Type B pancreatic cell (in vitro differentiated cells): ENCODE data around the gene OR5H6. TPM values are rescaled to one million over a fixed set of nuclear protein-coding genes. Genes with fewer than 3 reads are reported as not detected.

Source experiments
- DNase-seq: peaks from one replicate; pipeline ENCODE4 v3.0.0; 2021; ENCODE audit warnings: mixed read lengths; ENCODE audit not compliant: unreplicated experiment; ENCODE audit errors: extremely low spot score
- H3K27ac Mint-ChIP-seq: 2 replicates; pipeline ENCODE4 v1.8.0; 2021; ENCODE audit warnings: mild to moderate bottlenecking, mixed read lengths
- H3K27me3 Mint-ChIP-seq: 2 replicates; pipeline ENCODE4 v1.8.0; 2021; ENCODE audit warnings: mixed read lengths
- H3K36me3 Mint-ChIP-seq: 2 replicates; pipeline ENCODE4 v1.8.0; 2021; ENCODE audit warnings: mixed read lengths
- H3K4me1 Mint-ChIP-seq: one replicate; pipeline ENCODE4 v1.8.0; 2021; ENCODE audit warnings: mixed read lengths; ENCODE audit not compliant: unreplicated experiment
- H3K4me3 Mint-ChIP-seq: 2 replicates; pipeline ENCODE4 v1.8.0; 2021; ENCODE audit warnings: mild to moderate bottlenecking, mixed read lengths
- H3K9me3 Mint-ChIP-seq: 2 replicates; pipeline ENCODE4 v1.8.0; 2021; ENCODE audit warnings: mixed read lengths
- CTCF ChIP-seq: fragments of 200-600 bp; sonication (generic); conservative IDR thresholded peaks from 2 replicates; pipeline ENCODE4 v1.5.0; 2021; ENCODE audit warnings: antibody characterized with exemption, mild to moderate bottlenecking
- total RNA-seq: library from RNA; stranded (reverse); gene quantifications from 2 replicates; pipeline ENCODE4 v1.2.1, GENCODE V29; 2021; ENCODE audit warnings: low replicate concordance

Gene OR5H6
- total RNA-seq, 1 donor from 2014 or later, result not detected

DNA sequence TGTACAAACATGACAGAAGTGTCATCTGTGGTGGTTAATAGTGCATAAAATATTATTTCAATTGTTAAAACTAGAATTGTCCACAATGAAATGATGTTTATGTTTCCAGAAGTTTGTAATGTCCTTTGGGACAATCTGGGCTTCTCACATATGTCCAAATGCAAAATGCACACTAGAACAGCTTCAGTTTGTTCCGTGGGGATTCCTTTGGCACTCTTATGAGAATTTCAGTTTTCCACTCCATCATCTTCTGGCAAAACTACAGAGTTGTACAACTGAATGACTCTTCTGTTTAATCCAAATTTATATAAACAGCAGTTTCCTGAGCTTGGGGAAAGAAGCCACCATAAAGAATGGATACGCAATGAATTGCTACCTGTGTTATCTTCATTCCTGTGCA lies 2.0 kb upstream of the OR5H6 start:
- Mint-ChIP-seq H3K27me3 (no peaks in the 10 kb centered on the region), H3K36me3 (no peaks in the 10 kb centered on the region), H3K9me3 (no peaks in the 10 kb centered on the region), H3K4me3 (no peak overlapping the region), H3K4me1 (no peaks in the 10 kb centered on the region), H3K27ac (no peak overlapping the region)
- DNase-seq, result no peak
- TF ChIP-seq CTCF, result no peak

DNA sequence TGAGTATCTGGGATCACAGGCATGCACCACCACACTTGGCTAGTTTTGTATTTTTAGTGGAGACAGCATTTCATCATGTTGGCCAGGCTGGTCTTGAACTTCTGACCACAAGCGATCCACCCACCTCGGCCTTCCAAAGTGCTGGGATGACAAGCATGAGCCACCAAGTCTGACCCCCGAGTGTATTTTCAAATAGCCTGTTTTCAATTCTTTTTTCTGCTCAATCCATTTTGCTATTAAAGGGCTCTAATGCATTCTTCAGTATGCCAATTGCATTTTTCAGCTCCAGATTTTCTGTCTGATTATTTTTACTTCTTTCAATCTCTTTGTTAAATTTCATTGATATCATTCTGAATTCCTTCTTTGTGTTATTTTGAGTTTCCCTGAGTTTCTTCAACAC lies 5.8 kb downstream of the OR5H6 start:
- no peak overlapping the region for H3K4me3 Mint-ChIP-seq
- H3K9me3 Mint-ChIP-seq, result no peaks in the 10 kb centered on the region
- H3K27me3 Mint-ChIP-seq, result no peaks in the 10 kb centered on the region
- no peak for DNase-seq
- no peaks in the 10 kb centered on the region for H3K36me3 Mint-ChIP-seq
- H3K27ac Mint-ChIP-seq, result no peak overlapping the region
- no peak for TF ChIP-seq CTCF
- no peaks in the 10 kb centered on the region for H3K4me1 Mint-ChIP-seq

DNA sequence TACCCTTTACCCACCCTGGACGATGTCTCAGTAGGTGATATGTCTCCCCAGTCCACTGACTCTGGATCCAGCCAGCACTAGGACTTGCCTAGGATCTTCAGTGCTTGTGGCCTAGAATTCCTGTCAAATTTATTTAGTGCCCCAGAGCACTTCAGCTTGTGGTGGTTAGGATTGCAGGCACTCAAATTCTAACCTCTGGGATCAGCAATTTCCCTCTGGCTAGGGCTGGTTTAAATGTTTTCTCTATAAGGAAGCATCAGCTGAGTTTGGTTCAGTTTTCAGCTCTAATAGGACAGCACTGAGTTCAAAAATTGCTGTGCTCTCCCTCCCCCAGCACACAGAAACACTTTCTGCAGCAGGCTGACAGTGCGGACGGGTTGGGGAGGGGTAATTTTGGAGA lies 8.1 kb downstream of the OR5H6 start:
- H3K4me3 Mint-ChIP-seq, result no peak overlapping the region
- DNase-seq, result no peak
- H3K27me3 Mint-ChIP-seq, result no peaks in the 10 kb centered on the region

DNA sequence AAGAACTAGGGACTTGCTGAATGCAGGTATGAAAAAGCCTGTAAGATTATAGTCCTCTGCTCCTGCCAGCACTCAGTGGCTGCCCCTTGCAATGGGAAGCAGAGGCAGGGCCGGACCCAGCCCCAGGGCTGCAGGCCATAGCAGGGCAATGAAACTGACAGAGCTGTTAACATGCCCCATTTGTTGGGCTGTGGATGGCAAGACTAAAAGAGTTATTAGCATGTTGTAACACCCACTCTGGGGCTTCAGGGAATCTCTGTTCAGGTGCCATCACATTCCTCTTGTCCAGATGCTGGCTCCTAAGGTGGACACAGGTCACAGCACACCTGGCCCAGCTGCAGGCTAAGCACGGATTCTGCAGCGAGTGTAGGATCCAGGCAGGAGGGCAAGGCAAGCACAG lies 10.9 kb downstream of the OR5H6 start:
- H3K9me3 Mint-ChIP-seq, result no peaks in the 10 kb centered on the region
- H3K36me3 Mint-ChIP-seq, result no peaks in the 10 kb centered on the region
- no peak overlapping the region for H3K4me3 Mint-ChIP-seq
- DNase-seq, result no peak
- H3K4me1 Mint-ChIP-seq, result no peaks in the 10 kb centered on the region
- TF ChIP-seq CTCF, result no peak
- no peaks in the 10 kb centered on the region for H3K27me3 Mint-ChIP-seq
- no peak overlapping the region for H3K27ac Mint-ChIP-seq

More for the DNA sequence above, 8.1 kb downstream of the OR5H6 start:
- no peaks in the 10 kb centered on the region for H3K9me3 Mint-ChIP-seq
- no peaks in the 10 kb centered on the region for H3K4me1 Mint-ChIP-seq
- TF ChIP-seq CTCF, result no peak
- H3K36me3 Mint-ChIP-seq, result no peaks in the 10 kb centered on the region
- no peak overlapping the region for H3K27ac Mint-ChIP-seq

DNA sequence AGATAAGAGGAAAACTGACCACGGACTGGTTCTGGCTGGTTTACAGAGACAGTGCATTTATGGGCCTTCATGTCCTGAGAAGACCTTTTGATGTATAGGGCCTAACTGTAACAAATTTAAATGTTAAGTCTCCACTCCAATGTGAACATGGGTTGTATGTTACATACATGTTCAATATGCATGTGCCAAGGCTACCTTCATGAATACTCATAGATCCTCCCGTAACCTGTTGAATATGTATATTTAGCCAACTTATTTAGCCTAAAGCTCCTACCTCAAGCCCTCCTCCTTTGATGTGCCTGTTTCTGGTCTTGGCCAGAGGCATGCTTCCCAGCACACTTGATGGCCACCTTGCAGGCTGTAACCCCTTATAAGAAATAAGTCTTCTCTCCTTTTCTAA lies 18.2 kb downstream of the OR5H6 start, which contains the start of gene OR5H2:
TSS of gene OR5H2 (plus strand) at position 301 of the 400 bp plus-strand sequence. CDS start 398 bp downstream, outside the sequence.
- DNase-seq, result no peak
- Mint-ChIP-seq H3K4me3 (no peak within 1 kb of the TSS), H3K27ac (no peak within 1 kb of the TSS), H3K4me1 (no peaks in the 10 kb centered on the region), H3K27me3 (no peaks in the 10 kb centered on the region), H3K36me3 (no peaks in the 10 kb centered on the region), H3K9me3 (no peaks in the 10 kb centered on the region)
- no peak for TF ChIP-seq CTCF

GRCh38 chr3:98290916-98291315 lies 26.9 kb downstream of the OR5H6 start:
- no peaks in the 10 kb centered on the region for H3K4me1 Mint-ChIP-seq
- no peak overlapping the region for H3K27ac Mint-ChIP-seq
- DNase-seq, result no peak
- TF ChIP-seq CTCF, result no peak
- no peaks in the 10 kb centered on the region for H3K36me3 Mint-ChIP-seq
- no peaks in the 10 kb centered on the region for H3K9me3 Mint-ChIP-seq
- H3K27me3 Mint-ChIP-seq, result no peaks in the 10 kb centered on the region
- no peak overlapping the region for H3K4me3 Mint-ChIP-seq
